Duodenal mucosa (tissue), 2 donors: Measurements from ENCODE around the gene CALR.
A peak's percentile ranks its signal among the peaks of the same experiment; 100 is the strongest.

Source experiments
- H3K27ac ChIP-seq: one replicate; pipeline ENCODE4 v1.7.0; 2013; ENCODE audit warnings: low read depth, low read length
- H3K27me3 ChIP-seq, 2 donors: one replicate each; pipeline ENCODE4 v1.7.0; 2013; ENCODE audit warnings: low read length in 2 of 2, control low read depth in 1 of 2; ENCODE audit not compliant: insufficient read depth in 2 of 2, control insufficient read depth in 1 of 2
- H3K36me3 ChIP-seq, 2 donors: one replicate each; pipeline ENCODE4 v1.7.0; 2013; ENCODE audit warnings: low read length in 2 of 2, control low read depth in 1 of 2; ENCODE audit not compliant: insufficient read depth in 2 of 2, control insufficient read depth in 1 of 2
- H3K4me1 ChIP-seq, 2 donors: one replicate each; pipeline ENCODE4 v1.7.0; 2013; ENCODE audit warnings: low read length in 2 of 2, control low read depth in 1 of 2; ENCODE audit not compliant: insufficient read depth in 2 of 2, control insufficient read depth in 1 of 2
- H3K4me3 ChIP-seq, 2 donors: one replicate each; pipeline ENCODE4 v1.7.0; 2013; ENCODE audit warnings: low read length in 2 of 2, low read depth in 1 of 2
- H3K9ac ChIP-seq, 2 donors: one replicate each; pipeline ENCODE4 v1.7.0; 2013; ENCODE audit warnings: low read length in 2 of 2, low read depth in 1 of 2
- H3K9me3 ChIP-seq, 2 donors: one replicate each; pipeline ENCODE4 v1.7.0; 2013; ENCODE audit warnings: low read length in 2 of 2, control low read depth in 1 of 2; ENCODE audit not compliant: control insufficient read depth in 1 of 2

The CALR gene

DNA sequence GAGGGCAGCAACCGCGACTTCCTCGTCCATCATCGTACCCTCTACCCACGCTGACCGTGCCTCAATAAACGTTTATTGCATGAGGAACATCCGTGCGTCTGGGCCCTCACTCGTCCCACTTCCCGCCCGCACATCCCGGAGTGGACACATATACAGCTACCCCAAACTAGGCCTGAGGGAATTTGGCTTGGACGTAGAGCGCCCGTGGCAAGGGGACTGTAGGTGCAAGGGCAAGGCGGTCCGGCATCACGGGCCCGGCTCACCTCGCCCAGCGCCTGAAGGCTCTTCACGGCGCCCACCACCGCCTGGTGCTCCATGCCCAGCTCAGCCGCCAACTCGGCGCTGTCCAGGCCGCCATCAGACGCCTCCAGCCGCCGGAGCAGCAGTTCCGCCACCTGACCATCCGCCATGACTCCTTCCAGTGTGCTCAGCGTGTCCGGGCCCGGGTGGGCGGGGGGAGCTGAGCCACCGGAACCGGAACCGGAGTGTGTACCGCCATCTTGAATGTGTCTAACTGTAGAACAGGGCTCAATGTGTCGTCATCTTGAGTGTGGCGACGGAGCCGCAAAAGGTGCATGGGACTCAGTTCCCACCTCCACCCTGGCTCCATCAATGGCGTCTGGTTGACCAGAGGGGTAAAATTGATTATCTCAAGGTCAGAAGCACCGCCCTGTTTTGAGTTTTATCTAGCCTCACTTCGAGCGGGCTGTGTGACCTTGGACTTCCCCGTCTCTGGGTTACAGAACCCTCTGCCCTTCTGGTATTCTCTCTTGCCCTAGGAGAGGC, 4.9 kb upstream of the CALR start, which contains the start of gene FARSA:
FARSA (minus strand) TSS at position 425 of the 786 bp plus-strand sequence; CDS start at position 410, 15 bp downstream.
- Histone ChIP-seq H3K4me3 (peak within 1 kb of the TSS; percentile 99 to 100), H3K4me1 (peaks cover 20 to 27% of the 10 kb centered on the region in 2 donors), H3K9ac (peak within 1 kb of the TSS; percentile 86 to 98), H3K9me3 (no peaks in the 10 kb centered on the region), H3K27ac (peak within 1 kb of the TSS; percentile 59), H3K27me3 (no peaks in the 10 kb centered on the region), H3K36me3 (peaks cover 11 to 24% of the 10 kb centered on the region in 2 donors)

GRCh38 chr19:12935071-12935470, 3.3 kb upstream of the CALR start:
- Histone ChIP-seq H3K27me3 (no peaks in the 10 kb centered on the region), H3K27ac (no peak overlapping the region), H3K36me3 (peaks cover 8 to 12% of the 10 kb centered on the region in 2 donors), H3K4me3 (no peak overlapping the region), H3K4me1 (peaks cover 27 to 35% of the 10 kb centered on the region in 2 donors), H3K9ac (no peak overlapping the region), H3K9me3 (no peaks in the 10 kb centered on the region)

GRCh38 chr19:12936582-12936981, 1.8 kb upstream of the CALR start:
- H3K9me3 ChIP-seq, result no peaks in the 10 kb centered on the region
- peaks cover 38 to 49% of the 10 kb centered on the region in 2 donors for H3K4me1 ChIP-seq
- no peak overlapping the region for H3K4me3 ChIP-seq
- H3K27ac ChIP-seq, result no peak overlapping the region
- no peaks in the 10 kb centered on the region for H3K27me3 ChIP-seq
- H3K9ac ChIP-seq, result no peak overlapping the region
- peaks cover 12 to 18% of the 10 kb centered on the region in 2 donors for H3K36me3 ChIP-seq

DNA sequence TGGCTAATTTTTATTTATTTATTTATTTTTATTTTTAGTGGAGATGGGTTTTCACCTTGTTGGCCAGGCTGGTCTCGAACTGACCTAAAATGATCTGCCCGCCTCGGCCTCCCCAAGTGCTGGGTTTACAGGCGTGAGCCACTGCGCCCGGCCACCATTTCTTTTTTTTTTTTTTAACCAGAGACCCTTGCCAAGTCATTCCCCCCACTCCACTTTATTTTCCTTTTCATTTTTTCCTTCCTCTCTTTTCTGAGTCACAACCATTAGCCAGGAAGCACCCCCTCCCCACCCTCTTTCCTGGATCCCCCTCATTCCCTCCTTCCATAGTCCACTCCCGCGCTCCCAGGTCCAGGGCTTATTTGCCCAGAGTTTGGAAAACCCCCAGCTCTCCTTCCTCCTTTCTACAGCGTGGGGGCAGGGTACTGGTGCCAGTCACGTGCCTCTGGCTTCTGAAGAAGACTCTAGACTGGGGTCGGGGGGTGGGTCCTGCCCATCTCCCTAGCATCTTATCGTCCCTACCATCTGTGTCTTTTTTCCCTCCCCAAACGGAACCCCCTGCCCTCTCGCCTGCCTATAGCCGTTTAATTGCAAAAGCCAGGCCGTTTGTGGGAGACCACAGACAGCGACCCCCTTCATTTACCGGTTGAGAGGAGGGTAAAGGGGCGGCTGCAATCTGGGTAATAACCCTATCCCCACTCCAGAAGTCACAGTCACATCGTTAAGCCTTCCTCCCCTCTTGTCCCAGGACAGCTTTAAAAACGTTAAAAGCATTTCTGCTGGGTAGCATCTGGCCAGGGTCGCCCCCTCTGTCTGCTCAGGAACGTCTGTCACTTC, 1.1 kb upstream of the CALR start:
- H3K27me3 ChIP-seq, result no peaks in the 10 kb centered on the region
- H3K4me1 ChIP-seq, result peaks cover 36 to 54% of the 10 kb centered on the region in 2 donors
- peak overlapping the region; percentile 78 to 85 for H3K4me3 ChIP-seq
- peak overlapping the region; percentile 62 to 76 for H3K9ac ChIP-seq
- H3K36me3 ChIP-seq, result peaks cover 12 to 26% of the 10 kb centered on the region in 2 donors
- no peaks in the 10 kb centered on the region for H3K9me3 ChIP-seq
- H3K27ac ChIP-seq, result peak overlapping the region; percentile 54

- Histone ChIP-seq H3K9ac (peak overlapping the region; percentile 84 to 94), H3K36me3 (peaks cover 19 to 41% of the 10 kb centered on the region in 2 donors), H3K4me1 (peaks cover 36 to 55% of the 10 kb centered on the region in 2 donors), H3K9me3 (no peaks in the 10 kb centered on the region), H3K27me3 (no peaks in the 10 kb centered on the region), H3K4me3 (peak overlapping the region; percentile 94 to 97), H3K27ac (peak overlapping the region; percentile 83)
These were observed 581 bp downstream of the CALR start for GRCh38 chr19:12938779-12939601.

GRCh38 chr19:12939975-12940423, 1.6 kb downstream of the CALR start:
- Histone ChIP-seq H3K9me3 (no peaks in the 10 kb centered on the region), H3K4me3 (peak overlapping the region; percentile 94 to 97), H3K27me3 (no peaks in the 10 kb centered on the region), H3K36me3 (peaks cover 19 to 47% of the 10 kb centered on the region in 2 donors), H3K4me1 (peaks cover 39 to 55% of the 10 kb centered on the region in 2 donors), H3K9ac (peak overlapping the region; percentile 84 to 94), H3K27ac (peak overlapping the region; percentile 35)

DNA sequence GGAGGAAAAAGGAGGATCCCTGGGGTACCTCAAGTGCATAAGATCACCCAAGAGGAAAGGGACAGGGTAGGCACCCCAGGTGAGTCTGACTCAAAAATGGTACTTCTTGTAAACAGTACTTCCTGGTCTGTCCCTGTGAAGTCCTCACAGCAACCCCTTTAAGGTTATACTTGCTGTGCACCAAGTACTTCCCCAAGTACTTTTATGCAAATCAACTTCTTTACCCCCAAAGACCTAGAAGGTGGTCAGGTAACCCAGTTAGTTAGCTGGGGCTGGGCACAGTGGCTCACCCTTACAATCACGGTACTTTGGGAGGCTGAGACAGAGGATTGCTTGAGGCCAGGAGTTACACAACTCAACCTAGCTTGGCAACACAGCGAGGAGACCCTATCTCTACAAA, 2.5 kb downstream of the CALR start:
- Histone ChIP-seq H3K36me3 (peaks cover 19 to 47% of the 10 kb centered on the region in 2 donors), H3K9me3 (no peaks in the 10 kb centered on the region), H3K4me3 (peak overlapping the region; percentile 94 to 97), H3K4me1 (peaks cover 42 to 55% of the 10 kb centered on the region in 2 donors), H3K9ac (peak overlapping the region; percentile 84 to 94), H3K27me3 (no peaks in the 10 kb centered on the region), H3K27ac (no peak overlapping the region)

GRCh38 chr19:12943437-12944044, 5.1 kb downstream of the CALR start:
- H3K4me1 ChIP-seq, result peaks cover 44 to 65% of the 10 kb centered on the region in 2 donors
- H3K27ac ChIP-seq, result no peak overlapping the region
- no peak overlapping the region for H3K9ac ChIP-seq
- H3K36me3 ChIP-seq, result peaks cover 22 to 58% of the 10 kb centered on the region in 2 donors
- H3K9me3 ChIP-seq, result no peaks in the 10 kb centered on the region
- no peaks in the 10 kb centered on the region for H3K27me3 ChIP-seq
- no peak overlapping the region for H3K4me3 ChIP-seq

- H3K36me3 ChIP-seq, result peaks cover 28 to 64% of the 10 kb centered on the region in 2 donors
- H3K9me3 ChIP-seq, result no peaks in the 10 kb centered on the region
- no peak overlapping the region for H3K9ac ChIP-seq
- no peak overlapping the region for H3K4me3 ChIP-seq
- peaks cover 44 to 65% of the 10 kb centered on the region in 2 donors for H3K4me1 ChIP-seq
- no peaks in the 10 kb centered on the region for H3K27me3 ChIP-seq
- H3K27ac ChIP-seq, result no peak overlapping the region
These were observed 5.8 kb downstream of the CALR start for GRCh38 chr19:12944104-12944674.
